Neural progenitor cell (in vitro differentiated cells): Measurements from ENCODE around the gene DRC1.

Experiments used
- CTCF ChIP-seq: fragments of 200-600 bp; sonication (generic); IDR thresholded peaks from 2 replicates; pipeline ENCODE4 v1.5.1; 2017; ENCODE audit warnings: antibody characterized with exemption, mild to moderate bottlenecking
- EZH2 ChIP-seq: fragments of 200-600 bp; sonication (generic); IDR thresholded peaks from 2 replicates; pipeline ENCODE4 v1.6.1; 2017; ENCODE audit warnings: antibody characterized with exemption, mild to moderate bottlenecking, moderate library complexity

DNA sequence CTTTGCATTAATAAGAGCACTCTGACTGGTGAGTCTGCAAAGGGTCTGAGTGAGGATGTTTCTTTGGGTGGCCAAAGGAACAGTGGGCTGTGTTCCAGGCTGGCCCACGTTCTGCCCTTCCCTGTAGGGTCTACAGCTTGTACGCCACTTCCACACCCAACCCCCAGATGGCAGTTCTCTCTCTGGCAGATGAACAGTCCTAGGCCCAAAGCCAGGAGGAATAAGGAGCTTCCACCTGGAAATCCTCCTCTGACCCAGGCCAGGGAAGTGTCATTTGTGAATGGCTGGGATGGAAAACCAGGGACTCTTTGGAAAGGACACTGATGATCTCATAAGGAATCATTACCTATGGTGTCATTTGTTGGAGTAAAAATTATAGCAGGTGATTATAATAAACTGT, 69.6 kb downstream of the DRC1 start:
- TF ChIP-seq CTCF (peak; percentile 39), EZH2 (no peak)
